IMR-90 (cell line): ENCODE data around the gene FAM237A. TPM values are rescaled to one million over a fixed set of nuclear protein-coding genes. Genes with fewer than 3 reads are reported as not detected.
A peak's percentile ranks its signal among the peaks of the same experiment; 100 is the strongest.

Experiments
- ATAC-seq: fragments of 200-7000 bp; cut with Tn5 transposase; 2 replicates; pipeline ENCODE4 v1.9.1; 2020; ENCODE audit warnings: low read depth, mild to moderate bottlenecking, moderate library complexity
- BruUV-seq: library from RNA; stranded (reverse); fragments of 400-500 nt; replicated peaks from 2 replicates; lab custom pipeline; 2021; lab: Mats Ljungman, UMichigan
- CTCF ChIA-PET: fragments of 300-600 bp; formaldehyde crosslinking; extraction: SDS; loops from one replicate; lab custom pipeline; 2021; ENCODE audit warnings: antibody characterized with exemption; lab: Yijun Ruan, JAX
- POLR2A ChIA-PET: fragments of 300-600 bp; sonication (Branson Sonifier 250); formaldehyde crosslinking; loops from one replicate; lab custom pipeline; 2022; ENCODE audit warnings: antibody characterized with exemption; ENCODE audit not compliant: unreplicated experiment; lab: Charles Lee
- DNase-seq: peaks from one replicate; pipeline ENCODE4 v3.0.0; 2013
- H2AFZ ChIP-seq: replicated peaks from 2 replicates; pipeline ENCODE3; 2013; ENCODE audit warnings: low read length, mild to moderate bottlenecking; ENCODE audit not compliant: poor library complexity
- H2AK5ac ChIP-seq: 2 replicates; pipeline ENCODE4 v1.6.1; 2013; ENCODE audit warnings: low read depth, low read length, inconsistent platforms
- H2AK9ac ChIP-seq: replicated peaks from 2 replicates; pipeline ENCODE3; 2013; ENCODE audit warnings: mild to moderate bottlenecking, low read depth, low read length, moderate library complexity; ENCODE audit not compliant: poor library complexity
- H2BK120ac ChIP-seq: 2 replicates; pipeline ENCODE4 v1.6.1; 2013; ENCODE audit warnings: low read depth, low read length, inconsistent platforms
- H2BK15ac ChIP-seq: 3 replicates; pipeline ENCODE4 v1.6.1; 2013; ENCODE audit warnings: low read depth, low read length, inconsistent platforms
- H2BK20ac ChIP-seq: 2 replicates; pipeline ENCODE4 v1.6.1; 2013; ENCODE audit warnings: low read depth, mild to moderate bottlenecking, inconsistent platforms, low read length, moderate library complexity
- H2BK5ac ChIP-seq: 2 replicates; pipeline ENCODE4 v1.6.1; 2013; ENCODE audit warnings: mild to moderate bottlenecking, low read depth, low read length, inconsistent platforms; ENCODE audit not compliant: poor library complexity, severe bottlenecking
- H3K14ac ChIP-seq: replicated peaks from 2 replicates; pipeline ENCODE4 v1.6.1; 2013; ENCODE audit warnings: low read depth, low read length, inconsistent platforms
- H3K18ac ChIP-seq: 2 replicates; pipeline ENCODE4 v1.6.1; 2013; ENCODE audit warnings: low read depth, low read length, control low read depth
- H3K23ac ChIP-seq: 2 replicates; pipeline ENCODE4 v1.6.1; 2013; ENCODE audit warnings: low read depth, low read length, inconsistent platforms
- H3K27ac ChIP-seq: 2 replicates; pipeline ENCODE4 v1.5.1; 2013; ENCODE audit warnings: mild to moderate bottlenecking, control low read depth, low read length; ENCODE audit not compliant: insufficient read depth
- H3K27me3 ChIP-seq: 2 replicates; pipeline ENCODE4 v1.6.1; 2013; ENCODE audit warnings: low read length; ENCODE audit not compliant: control insufficient read depth, insufficient read depth
- H3K36me3 ChIP-seq: 2 replicates; pipeline ENCODE4 v1.6.1; 2013; ENCODE audit warnings: low read length, mixed read lengths; ENCODE audit not compliant: control insufficient read depth, insufficient read depth
- H3K4ac ChIP-seq: 2 replicates; pipeline ENCODE4 v1.6.1; 2013; ENCODE audit warnings: low read depth, low read length, inconsistent platforms
- H3K4me1 ChIP-seq: 2 replicates; pipeline ENCODE4 v1.6.1; 2013; ENCODE audit warnings: low read length, mixed read lengths; ENCODE audit not compliant: control insufficient read depth, insufficient read depth
- H3K4me2 ChIP-seq: 2 replicates; pipeline ENCODE4 v1.6.1; 2013; ENCODE audit warnings: low read depth, mild to moderate bottlenecking, control low read depth, low read length, moderate library complexity
- H3K4me3 ChIP-seq: 2 replicates; pipeline ENCODE4 v1.5.1; 2013; ENCODE audit warnings: low read depth, mild to moderate bottlenecking, control low read depth, low read length, moderate library complexity; ENCODE audit not compliant: insufficient read depth
- H3K56ac ChIP-seq: 2 replicates; pipeline ENCODE4 v1.6.1; 2013; ENCODE audit warnings: low read length, inconsistent platforms; ENCODE audit not compliant: insufficient read depth; ENCODE audit errors: extremely low read depth
- H3K79me1 ChIP-seq, 2 experiments: 2 replicates each; pipeline ENCODE4 v1.6.1; 2013; ENCODE audit warnings: low read length in 2 of 2, inconsistent platforms in 1 of 2, low read depth in 1 of 2
- H3K9ac ChIP-seq: 2 replicates; pipeline ENCODE4 v1.6.1; 2013; ENCODE audit warnings: low read depth, low read length, control low read depth
- H3K9me1 ChIP-seq: 2 replicates; pipeline ENCODE4 v1.6.1; 2013; ENCODE audit warnings: low read length, inconsistent platforms; ENCODE audit not compliant: insufficient read depth
- H3K9me3 ChIP-seq: 2 replicates; pipeline ENCODE4 v1.6.1; 2013; ENCODE audit warnings: low read length; ENCODE audit not compliant: control insufficient read depth, insufficient read depth
- H4K20me1 ChIP-seq: 2 replicates; pipeline ENCODE4 v1.6.1; 2013; ENCODE audit warnings: low read length, inconsistent platforms; ENCODE audit not compliant: insufficient read depth
- H4K5ac ChIP-seq: 2 replicates; pipeline ENCODE4 v1.6.1; 2013; ENCODE audit warnings: mild to moderate bottlenecking, low read depth, low read length, control low read depth
- H4K8ac ChIP-seq, 2 experiments: 2 replicates each; pipeline ENCODE4 v1.6.1; 2013; ENCODE audit warnings: low read depth in 2 of 2, low read length in 2 of 2, control low read depth in 1 of 2, inconsistent platforms in 1 of 2
- H4K91ac ChIP-seq: 2 replicates; pipeline ENCODE4 v1.6.1; 2013; ENCODE audit warnings: low read depth, low read length, inconsistent platforms; ENCODE audit not compliant: insufficient read depth
- BHLHE40 ChIP-seq: fragments of 150-350 bp; IDR thresholded peaks from 2 replicates; pipeline ENCODE4 v1.6.1; 2016; ENCODE audit warnings: mild to moderate bottlenecking, low read depth, low read length
- CEBPB ChIP-seq: IDR thresholded peaks from 2 replicates; pipeline ENCODE4 v1.6.1; 2012; ENCODE audit warnings: low read depth, low read length, improper control_type of control experiment
- CHD1 ChIP-seq: IDR thresholded peaks from 2 replicates; pipeline ENCODE4 v1.6.1; 2012; ENCODE audit warnings: low read depth, low read length, improper control_type of control experiment
- FOS ChIP-seq: fragments of 150-350 bp; IDR thresholded peaks from 2 replicates; pipeline ENCODE4 v1.6.1; 2016; ENCODE audit warnings: low read depth, low read length
- MAFK ChIP-seq: IDR thresholded peaks from 2 replicates; pipeline ENCODE4 v1.6.1; 2012; ENCODE audit warnings: low read depth, low read length, improper control_type of control experiment
- MAZ ChIP-seq: IDR thresholded peaks from 2 replicates; pipeline ENCODE4 v1.6.1; 2012; ENCODE audit warnings: low read depth, mild to moderate bottlenecking, low read length, improper control_type of control experiment, moderate library complexity, borderline replicate concordance
- MXI1 ChIP-seq: IDR thresholded peaks from 2 replicates; pipeline ENCODE4 v1.6.1; 2012; ENCODE audit warnings: low read depth, mild to moderate bottlenecking, low read length, moderate library complexity, borderline replicate concordance
- NFE2L2 ChIP-seq: fragments of 150-350 bp; IDR thresholded peaks from 2 replicates; pipeline ENCODE4 v1.6.1; 2016; ENCODE audit warnings: low read depth, mild to moderate bottlenecking, low read length
- POLR2A ChIP-seq: IDR thresholded peaks from 2 replicates; pipeline ENCODE4 v1.6.1; 2012; ENCODE audit warnings: mild to moderate bottlenecking, low read depth, low read length
- RAD21 ChIP-seq: IDR thresholded peaks from 2 replicates; pipeline ENCODE4 v1.6.1; 2012; ENCODE audit warnings: low read length, improper control_type of control experiment
- RFX5 ChIP-seq: IDR thresholded peaks from 2 replicates; pipeline ENCODE4 v1.8.0; 2012; ENCODE audit warnings: low read depth, mild to moderate bottlenecking, low read length, moderate library complexity
- SMC3 ChIP-seq: fragments of 150-350 bp; IDR thresholded peaks from 2 replicates; pipeline ENCODE4 v1.6.1; 2016; ENCODE audit warnings: low read depth, mild to moderate bottlenecking, antibody characterized with exemption, low read length, moderate library complexity
- WGBS, 2 experiments: methylation state at CpG; one replicate each; pipeline versions ENCODE4 v1.1.5 to v1.1.7; 2013; ENCODE audit warnings: missing lambda C conversion rate in 2 of 2; ENCODE audit not compliant: insufficient read length in 1 of 2; ENCODE audit errors: extremely low coverage in 2 of 2; 5-methylcytosine and 5-hydroxymethylcytosine counted together
- dilution Hi-C: fragments of 300-500 bp; cut with HindIII; formaldehyde crosslinking; loops from one replicate; pipeline ENCODE4 v1.14.3; 2018; ENCODE audit warnings: low sequenced_read_pairs; ENCODE audit not compliant: unreplicated experiment
- in situ Hi-C: fragments of 300-500 bp; cut with MboI; formaldehyde crosslinking; loops from 3 replicates; pipeline ENCODE4 v1.14.3; 2019; ENCODE audit warnings: low sequenced_read_pairs, inconsistent platforms, mixed read lengths
- intact Hi-C: fragments of 100-400 bp; cut with micrococcal nuclease; formaldehyde crosslinking; loops from 2 replicates; pipeline ENCODE4 v1.10.0; 2022
- polyA plus RNA-seq, 3 experiments: library from polyadenylated mRNA; depleted of rRNA; stranded (reverse); fragments of >200 nt; gene quantifications; 2 replicates each; pipeline ENCODE4 v1.2.3, GENCODE V29; 2012; ENCODE audit warnings: low replicate concordance in 1 of 3
- total RNA-seq: library from RNA; depleted of rRNA; stranded (reverse); fragments of >200 nt; gene quantifications from 2 replicates; pipeline ENCODE4 v1.2.3, GENCODE V29; 2012
- TF ChIP-seq, protein P1 (sequence below): fragments of 150-350 bp; IDR thresholded peaks from 2 replicates; pipeline ENCODE4 v1.6.1; 2017; ENCODE audit warnings: mild to moderate bottlenecking, antibody characterized with exemption, low read length, low read depth
- TF ChIP-seq, protein P2 (sequence below): fragments of 150-350 bp; IDR thresholded peaks from 2 replicates; pipeline ENCODE4 v1.6.1; 2016; ENCODE audit warnings: low read depth, mild to moderate bottlenecking, low read length, moderate library complexity, borderline replicate concordance

FAM237A gene
- total and polyA plus RNA-seq, 2 of the 4 experiments (the other 2 are of a cell fraction): not detected

DNA sequence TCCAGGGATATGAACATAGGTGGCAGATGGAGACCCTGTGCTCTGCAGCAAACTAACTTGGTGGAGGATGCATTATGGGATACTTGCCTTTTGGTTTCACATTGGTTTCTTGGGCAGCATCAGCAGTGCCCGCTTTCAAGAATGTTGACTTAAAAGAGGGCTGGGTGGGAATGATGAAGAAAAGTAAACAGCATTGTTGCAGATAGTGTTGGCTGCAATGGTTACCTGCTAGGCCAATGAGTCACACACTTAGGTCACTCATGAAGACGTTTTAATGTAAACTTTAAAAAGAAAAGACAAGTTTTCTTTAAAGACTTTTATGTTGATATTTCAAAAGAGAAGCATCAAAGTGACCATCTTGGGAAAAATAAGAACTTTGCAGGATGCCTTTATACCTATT lies 26.1 kb upstream of the FAM237A start:
- no peak overlapping the region for H3K18ac ChIP-seq
- BruUV-seq: no TSS peak
- no peaks in the 10 kb centered on the region for H3K9me3 ChIP-seq
- H3K4me1 ChIP-seq: peaks cover 4% of the 10 kb centered on the region; the same call in 1 of the 2 replicates
- no CpG with 5 or more reads among the region's 2 CpGs for WGBS, 2 experiments
- H3K4me3 ChIP-seq: no peak overlapping the region
- H2AFZ ChIP-seq: no peak overlapping the region
- no peak overlapping the region for H4K91ac ChIP-seq
- H3K27me3 ChIP-seq: no peaks in the 10 kb centered on the region
- no peaks in the 10 kb centered on the region; the same call in 1 of the 2 replicates for H3K9me1 ChIP-seq
- no peaks in the 10 kb centered on the region for H3K79me1 ChIP-seq
- H2BK120ac ChIP-seq: no peak overlapping the region
- no peak overlapping the region for H2AK5ac ChIP-seq
- ChIA-PET POLR2A (no interaction called here), CTCF (no interaction called here)
- peak; percentile 14; the same call in 1 of the 2 replicates for ATAC-seq
- intact Hi-C loops: no loop called here
- H3K56ac ChIP-seq: no peak overlapping the region
- peak; percentile 12 for DNase-seq
- no peaks in the 10 kb centered on the region for H4K20me1 ChIP-seq
- H3K4ac ChIP-seq: no peak overlapping the region
- no peak overlapping the region for H2BK15ac ChIP-seq
- no peak for TF ChIP-seq FOS
- TF ChIP-seq RFX5: no peak
- TF ChIP-seq, protein P1, sequence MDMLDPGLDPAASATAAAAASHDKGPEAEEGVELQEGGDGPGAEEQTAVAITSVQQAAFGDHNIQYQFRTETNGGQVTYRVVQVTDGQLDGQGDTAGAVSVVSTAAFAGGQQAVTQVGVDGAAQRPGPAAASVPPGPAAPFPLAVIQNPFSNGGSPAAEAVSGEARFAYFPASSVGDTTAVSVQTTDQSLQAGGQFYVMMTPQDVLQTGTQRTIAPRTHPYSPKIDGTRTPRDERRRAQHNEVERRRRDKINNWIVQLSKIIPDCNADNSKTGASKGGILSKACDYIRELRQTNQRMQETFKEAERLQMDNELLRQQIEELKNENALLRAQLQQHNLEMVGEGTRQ: no peak
- no peak for TF ChIP-seq BHLHE40
- TF ChIP-seq, protein P2, sequence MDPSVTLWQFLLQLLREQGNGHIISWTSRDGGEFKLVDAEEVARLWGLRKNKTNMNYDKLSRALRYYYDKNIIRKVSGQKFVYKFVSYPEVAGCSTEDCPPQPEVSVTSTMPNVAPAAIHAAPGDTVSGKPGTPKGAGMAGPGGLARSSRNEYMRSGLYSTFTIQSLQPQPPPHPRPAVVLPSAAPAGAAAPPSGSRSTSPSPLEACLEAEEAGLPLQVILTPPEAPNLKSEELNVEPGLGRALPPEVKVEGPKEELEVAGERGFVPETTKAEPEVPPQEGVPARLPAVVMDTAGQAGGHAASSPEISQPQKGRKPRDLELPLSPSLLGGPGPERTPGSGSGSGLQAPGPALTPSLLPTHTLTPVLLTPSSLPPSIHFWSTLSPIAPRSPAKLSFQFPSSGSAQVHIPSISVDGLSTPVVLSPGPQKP: no peak
- TF ChIP-seq MAFK: no peak
- no peak for TF ChIP-seq MXI1
- TF ChIP-seq MAZ: no peak
- no peak for TF ChIP-seq CHD1
- no peak for TF ChIP-seq NFE2L2
- no peak for TF ChIP-seq CEBPB
- no peak for TF ChIP-seq SMC3
- no peak for TF ChIP-seq POLR2A
- TF ChIP-seq RAD21: no peak
- H3K36me3 ChIP-seq: no peaks in the 10 kb centered on the region
- H4K8ac ChIP-seq: no peak overlapping the region
- no peak overlapping the region for H3K9ac ChIP-seq
- H4K5ac ChIP-seq: no peak overlapping the region
- dilution Hi-C loops: no loop called here
- no peak overlapping the region for H3K27ac ChIP-seq
- H3K4me2 ChIP-seq: no peak overlapping the region; the same call in 1 of the 2 replicates
- no peak overlapping the region for H2BK5ac ChIP-seq
- in situ Hi-C loops: no loop called here
- H2AK9ac ChIP-seq: no peak overlapping the region
- no peak overlapping the region for H3K14ac ChIP-seq
- no peak overlapping the region for H3K23ac ChIP-seq
- no peak overlapping the region for H2BK20ac ChIP-seq
